GM18526 (cell line): ENCODE data around the gene FAM81A.

ENCODE experiments used
- POLR2A ChIP-seq: IDR thresholded peaks from 3 replicates; pipeline ENCODE4 v1.6.1; 2011; ENCODE audit not compliant: insufficient read length; ENCODE audit errors: extremely low read depth

FAM81A gene

DNA sequence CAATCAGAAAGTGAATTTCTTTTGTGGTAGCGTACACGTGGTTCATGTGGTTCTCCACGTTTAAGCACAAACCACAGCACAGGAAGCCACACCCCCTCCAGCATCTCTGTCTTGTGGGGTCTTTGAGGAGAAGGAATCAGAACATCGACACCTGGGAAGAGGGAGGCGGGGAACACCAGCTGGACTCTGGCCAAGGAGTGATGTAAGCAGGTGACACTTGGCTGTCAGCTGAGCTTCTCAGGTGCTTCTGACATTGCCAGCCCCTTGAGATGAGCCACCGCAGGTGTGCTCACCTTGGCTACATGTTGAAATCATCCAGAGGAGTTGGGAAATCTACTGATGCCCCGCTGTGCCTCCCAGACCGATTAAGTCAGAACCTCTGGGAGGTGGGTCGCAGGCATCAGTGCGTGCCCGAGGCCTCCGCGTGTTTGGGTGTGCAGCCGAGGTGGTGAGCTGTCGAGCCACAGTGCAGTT, 85.0 kb downstream of the FAM81A start:
- TF ChIP-seq POLR2A = no peak

DNA sequence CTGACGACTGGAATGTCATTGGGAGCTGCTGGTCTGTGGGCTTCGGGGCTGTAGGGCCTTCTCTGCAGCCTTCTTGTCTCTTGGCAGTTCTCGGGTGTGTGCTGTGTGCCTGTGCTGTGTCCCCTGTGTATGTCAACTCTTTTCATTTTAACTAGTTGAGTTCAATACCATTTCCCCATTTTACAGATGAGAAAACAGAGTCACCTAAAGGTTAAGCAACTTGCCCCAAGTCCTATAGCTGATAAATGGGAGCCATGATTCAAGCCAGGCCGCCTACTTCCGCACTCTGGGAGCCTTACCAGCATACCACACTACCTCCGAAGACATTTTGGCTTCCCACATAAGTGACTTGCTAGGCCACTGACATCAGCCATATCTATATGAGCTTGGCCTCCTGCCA, 85.7 kb downstream of the FAM81A start:
- no peak for TF ChIP-seq POLR2A

DNA sequence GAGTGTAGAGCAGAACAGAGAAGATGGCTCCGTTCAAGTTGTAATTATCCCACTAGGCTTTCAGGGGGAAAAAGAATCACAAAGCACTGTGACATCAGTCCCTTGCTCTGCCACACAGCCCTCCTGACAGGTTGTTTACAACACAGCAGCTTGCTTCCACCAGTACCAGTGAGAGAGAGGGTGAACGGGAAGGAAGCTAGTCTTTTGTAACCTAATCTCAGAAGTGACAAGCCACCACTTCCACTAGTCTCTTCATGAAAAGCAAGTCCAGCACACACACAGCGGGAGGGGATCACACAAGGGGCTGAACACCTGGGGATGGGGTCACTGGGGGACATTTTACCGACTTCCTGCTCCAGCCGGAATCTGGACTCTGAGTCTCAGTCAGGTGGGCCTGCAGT, 86.3 kb downstream of the FAM81A start:
- no peak for TF ChIP-seq POLR2A

DNA sequence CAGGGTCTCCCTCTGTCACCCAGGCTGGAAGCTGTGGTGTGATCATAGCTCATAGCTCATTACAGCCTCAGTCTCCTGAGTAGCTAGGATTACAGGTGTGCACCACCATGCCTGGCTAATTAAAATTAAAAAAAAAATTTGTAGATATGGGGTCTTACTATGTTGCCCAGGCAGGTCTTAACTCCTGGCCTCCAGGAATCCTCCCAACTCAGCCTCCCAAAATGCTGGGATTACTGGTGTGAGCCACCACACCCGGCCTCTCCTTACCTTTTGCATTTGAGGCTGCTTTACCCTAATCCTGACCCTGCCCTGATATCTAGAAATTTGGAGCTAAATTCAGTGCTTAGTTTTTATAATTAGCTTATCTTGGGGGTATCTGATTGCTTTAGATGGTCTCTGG, 90.4 kb downstream of the FAM81A start:
- no peak for TF ChIP-seq POLR2A

DNA sequence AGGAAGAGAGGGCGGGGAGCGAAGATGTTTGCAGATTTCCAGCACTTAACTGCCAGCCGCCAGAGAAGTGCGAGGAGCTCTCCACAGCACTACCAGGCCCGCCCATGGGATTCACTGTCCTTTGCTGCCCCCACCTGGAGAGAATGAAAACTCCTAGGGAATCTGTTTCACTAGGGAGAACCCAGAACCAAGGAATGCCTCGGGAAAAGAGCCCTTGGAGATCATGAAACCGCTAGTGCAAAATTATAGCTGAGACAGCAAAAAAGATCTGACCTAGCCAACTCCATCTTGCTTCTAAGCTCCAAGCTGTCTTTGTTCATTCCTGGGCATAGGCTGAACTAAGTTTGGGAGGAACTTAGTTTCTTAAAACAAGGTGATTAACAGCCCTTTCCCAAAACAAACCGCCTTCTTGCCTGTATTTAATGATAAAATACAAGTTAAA, 91.0 kb downstream of the FAM81A start:
- TF ChIP-seq POLR2A = no peak

DNA sequence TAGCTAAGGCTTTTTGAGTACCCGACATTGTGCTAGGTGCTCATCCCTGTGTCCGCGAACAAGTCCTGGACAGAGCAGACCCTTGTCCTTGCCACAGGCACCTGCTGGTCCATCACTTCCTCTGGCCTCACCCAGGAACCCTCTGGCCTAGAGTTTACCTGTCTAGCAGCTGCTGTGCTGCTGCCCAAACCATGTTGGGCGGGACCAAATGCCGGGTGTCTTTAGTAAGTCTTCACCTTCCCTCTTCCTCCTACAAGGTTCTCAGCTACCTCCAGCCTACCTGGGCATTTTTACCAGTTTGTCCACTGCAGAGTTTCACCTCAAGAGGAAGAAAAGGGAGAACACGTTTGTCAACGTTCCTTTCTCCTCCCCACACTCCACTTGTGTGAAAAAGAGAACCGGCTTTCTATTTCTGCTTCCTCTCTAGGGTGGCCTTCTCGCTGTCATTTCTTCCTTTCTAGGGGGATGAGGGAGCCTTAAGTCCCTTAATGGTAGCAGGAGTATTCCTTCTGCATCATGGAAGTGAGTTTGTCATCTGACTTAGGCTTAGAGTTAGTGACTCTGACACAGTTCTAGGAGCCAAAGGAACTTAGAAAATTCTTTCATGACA, 93.2 kb downstream of the FAM81A start:
- no peak for TF ChIP-seq POLR2A

DNA sequence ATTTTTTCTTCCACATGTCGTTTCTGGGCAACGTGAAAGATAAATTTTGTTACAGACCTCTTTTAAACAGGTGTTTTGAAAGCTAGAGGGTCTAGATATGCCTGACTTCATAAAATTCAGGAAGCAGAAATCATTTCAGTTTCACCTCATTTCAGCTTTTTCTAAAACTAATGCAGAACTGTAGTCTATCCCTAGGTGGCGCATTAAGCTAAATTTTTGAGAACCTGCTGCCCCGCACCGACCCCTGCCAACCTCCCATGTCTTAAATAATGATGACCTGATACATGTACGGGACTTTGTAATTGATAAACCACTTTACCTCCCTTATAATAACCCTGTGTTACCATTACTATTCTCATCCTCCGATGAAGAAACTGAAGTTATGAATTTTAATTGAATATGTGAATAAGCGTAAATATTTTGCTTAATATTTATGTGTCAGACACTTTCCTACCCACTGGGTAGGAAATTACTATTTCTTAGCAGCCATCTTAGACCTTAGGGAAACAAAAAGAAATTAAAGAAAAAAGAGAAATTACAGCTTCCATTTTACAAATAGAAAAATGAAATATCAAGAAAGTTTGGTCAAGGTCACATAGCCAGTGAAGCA, 94.9 kb downstream of the FAM81A start:
- no peak for TF ChIP-seq POLR2A

DNA sequence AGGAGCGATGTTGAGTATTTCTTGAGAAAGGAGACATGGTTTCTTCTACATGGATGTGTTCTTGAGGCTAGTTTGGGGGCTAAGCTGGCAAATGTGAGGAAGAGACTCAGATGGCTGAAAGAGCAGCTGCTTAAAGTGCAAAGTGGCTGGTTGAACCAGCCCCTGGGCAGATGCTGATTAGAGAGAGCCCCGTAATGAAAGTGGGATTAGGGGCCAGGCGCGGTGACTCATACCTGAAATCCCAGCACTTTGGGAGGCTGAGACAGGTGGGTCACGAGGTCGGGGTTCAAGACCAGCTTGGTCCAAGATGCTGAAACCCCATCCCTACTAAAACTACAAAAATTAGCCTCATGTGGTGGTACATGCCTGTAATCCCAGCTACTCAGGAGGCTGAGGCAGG, 98.6 kb downstream of the FAM81A start:
- TF ChIP-seq POLR2A = no peak

DNA sequence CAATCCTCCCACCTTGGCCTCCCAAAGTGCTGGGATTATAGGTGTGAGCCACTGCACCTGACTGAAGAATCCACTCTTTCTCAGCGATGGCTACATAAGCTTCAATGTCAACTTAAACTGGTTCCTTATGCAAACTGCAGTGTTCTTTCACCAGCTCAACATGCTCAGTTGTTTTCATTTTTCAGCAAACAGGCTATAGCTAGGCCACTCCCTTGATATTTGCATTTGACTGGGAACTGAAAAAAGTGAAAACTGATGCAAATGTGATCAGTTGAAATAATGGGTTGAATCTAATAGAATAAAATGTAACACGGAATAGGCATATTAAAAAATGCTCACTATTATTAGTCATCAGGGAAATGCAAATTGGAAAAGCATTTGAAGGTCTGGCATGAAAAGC, 99.4 kb downstream of the FAM81A start:
- no peak for TF ChIP-seq POLR2A

DNA sequence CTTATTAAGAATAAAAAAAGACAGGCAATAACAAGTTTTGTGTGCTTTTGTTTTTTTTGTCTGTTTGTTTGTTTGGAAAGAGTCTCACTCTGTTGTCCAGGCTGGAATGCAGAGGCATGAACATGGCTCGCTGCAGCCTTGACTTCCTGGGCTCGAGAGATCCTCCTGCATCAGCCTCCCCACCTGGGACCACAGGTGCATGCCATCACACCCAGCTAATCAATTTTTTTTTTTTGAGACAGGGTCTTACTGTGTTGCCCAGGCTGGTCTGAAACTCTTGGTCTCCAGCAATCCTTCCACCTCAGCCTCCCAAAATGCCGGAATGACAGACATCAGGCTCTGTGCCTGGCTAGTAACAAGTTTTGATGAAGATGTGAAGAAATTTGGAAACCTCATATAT, 100.5 kb downstream of the FAM81A start:
- TF ChIP-seq POLR2A = no peak

DNA sequence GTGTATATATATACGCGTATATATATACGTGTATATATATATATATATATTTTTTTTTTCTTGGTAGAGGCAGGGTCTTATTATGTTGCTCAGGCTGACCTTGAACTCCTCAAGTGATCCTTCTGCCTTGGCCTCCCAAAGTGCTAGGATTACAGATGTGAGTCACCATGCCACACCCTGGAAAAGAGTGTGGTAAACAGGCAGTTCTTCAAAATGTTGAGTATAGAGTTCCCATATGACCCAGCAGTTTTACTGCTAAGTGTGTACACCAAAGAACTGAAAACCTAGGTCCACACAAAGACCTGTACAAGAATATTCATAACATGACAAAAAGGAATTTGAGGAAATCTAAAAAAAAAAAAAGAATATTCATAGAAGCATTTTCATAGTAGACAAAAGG, 101.8 kb downstream of the FAM81A start:
- TF ChIP-seq POLR2A = no peak

DNA sequence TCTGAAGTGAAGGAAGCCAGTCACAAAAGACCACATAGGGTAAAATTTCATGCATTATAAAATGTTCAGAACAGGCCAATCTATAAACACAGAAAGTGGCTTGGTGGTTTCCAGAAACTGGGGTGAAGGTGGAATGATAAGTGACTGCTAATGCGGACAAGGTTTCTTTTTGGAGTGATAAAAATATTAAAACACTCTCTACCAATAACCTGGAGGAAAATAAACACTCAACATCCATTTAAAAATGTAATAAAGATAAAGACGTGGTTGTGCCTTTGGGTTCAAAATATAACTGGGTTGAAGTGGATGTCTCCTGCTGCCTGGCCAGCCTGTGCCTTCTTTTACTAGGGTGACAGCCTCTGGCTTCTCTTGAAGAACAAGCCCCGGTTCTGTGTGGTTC, 102.7 kb downstream of the FAM81A start:
- TF ChIP-seq POLR2A = no peak

DNA sequence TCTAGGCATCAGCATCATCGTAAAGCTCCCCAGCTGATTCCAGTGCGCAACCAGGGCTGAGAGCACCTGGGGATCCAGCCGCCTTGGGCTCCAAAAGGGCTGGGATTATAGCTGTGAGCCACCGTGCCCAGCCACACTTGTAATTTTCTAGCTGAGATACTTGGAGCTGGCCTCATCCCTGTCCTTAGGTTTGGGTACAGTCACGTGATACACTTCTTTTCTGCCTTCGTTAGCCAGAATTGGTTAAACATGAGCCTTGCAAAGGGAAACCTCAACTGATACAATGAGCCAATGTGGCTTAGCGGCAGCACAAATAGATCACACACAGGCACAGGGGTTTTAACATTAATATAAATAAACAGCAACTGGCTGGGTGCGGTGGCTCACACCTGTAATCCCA, 103.8 kb downstream of the FAM81A start:
- no peak for TF ChIP-seq POLR2A

DNA sequence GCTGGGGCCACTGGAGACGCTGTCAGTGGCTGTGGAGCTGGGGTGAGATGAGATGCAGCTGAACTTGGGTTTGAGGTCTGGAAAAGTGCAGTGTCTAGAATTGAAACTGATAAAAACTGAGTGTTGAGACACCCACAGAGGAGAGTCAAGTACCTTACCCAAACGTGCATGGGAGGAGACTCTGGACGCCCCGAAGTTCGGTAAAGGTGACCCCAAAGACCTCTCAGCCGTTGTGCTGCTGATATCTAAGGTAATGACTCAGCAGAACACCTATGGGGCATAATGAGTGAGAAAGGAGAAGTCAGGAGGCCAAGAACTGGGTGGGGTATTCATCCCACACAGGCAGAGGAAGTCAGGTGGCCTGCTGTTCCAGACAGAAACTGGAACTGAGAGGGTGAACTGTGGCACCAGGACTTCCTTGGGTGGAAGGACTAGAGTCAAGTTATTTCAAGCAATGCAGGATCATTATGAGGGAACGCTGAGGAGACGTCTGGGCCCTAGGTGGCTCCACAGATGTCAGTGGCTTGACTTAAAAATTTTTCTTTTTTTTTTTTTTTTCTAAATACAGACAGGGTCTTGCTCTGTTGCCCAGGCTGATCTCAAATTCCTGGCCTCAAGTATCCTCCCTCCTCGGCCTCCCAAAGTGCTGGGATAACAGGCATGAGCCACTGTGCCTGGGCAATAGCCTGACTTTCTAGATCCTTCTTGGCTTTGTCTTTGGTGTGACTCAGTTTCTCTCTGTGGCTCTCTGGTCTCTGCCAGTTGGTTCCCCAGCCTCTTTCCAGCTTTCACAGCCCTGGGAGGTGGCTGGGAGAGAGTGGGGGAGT, 105.9 kb downstream of the FAM81A start:
- no peak for TF ChIP-seq POLR2A

DNA sequence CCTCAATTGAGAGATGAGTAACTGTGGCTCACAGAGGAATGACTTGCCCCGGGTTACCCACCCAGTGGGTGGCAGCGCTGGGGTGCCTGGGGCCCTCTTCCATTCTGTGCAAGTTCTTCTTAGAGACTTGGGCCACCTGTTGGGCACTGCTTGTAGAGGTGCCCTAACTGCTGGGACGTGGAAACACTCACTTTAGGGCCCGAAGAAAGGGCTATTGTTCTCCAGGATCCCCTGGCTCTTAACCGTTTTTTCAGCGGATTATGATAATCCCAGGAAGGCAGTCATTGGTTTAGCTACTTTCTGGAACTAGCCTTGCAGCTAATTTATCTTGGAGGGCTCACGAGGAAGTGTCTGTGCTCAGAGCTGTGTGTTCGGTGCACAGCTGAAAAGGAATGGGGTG, 107.6 kb downstream of the FAM81A start:
- no peak for TF ChIP-seq POLR2A
